ENCODE results near the gene NANOS3. TPM values are rescaled to one million over a fixed set of nuclear protein-coding genes. Genes with fewer than 3 reads are reported as not detected.

NANOS3 gene
- total and polyA plus RNA-seq, 9 of the 15 experiments (the other 6 are each of a cell fraction or from before 2014, with no cell fraction given) = not detected

GRCh38 chr19:13833330-13834243 lies 43.3 kb upstream of the NANOS3 start (continued):
- TF ChIP-seq, protein P1, sequence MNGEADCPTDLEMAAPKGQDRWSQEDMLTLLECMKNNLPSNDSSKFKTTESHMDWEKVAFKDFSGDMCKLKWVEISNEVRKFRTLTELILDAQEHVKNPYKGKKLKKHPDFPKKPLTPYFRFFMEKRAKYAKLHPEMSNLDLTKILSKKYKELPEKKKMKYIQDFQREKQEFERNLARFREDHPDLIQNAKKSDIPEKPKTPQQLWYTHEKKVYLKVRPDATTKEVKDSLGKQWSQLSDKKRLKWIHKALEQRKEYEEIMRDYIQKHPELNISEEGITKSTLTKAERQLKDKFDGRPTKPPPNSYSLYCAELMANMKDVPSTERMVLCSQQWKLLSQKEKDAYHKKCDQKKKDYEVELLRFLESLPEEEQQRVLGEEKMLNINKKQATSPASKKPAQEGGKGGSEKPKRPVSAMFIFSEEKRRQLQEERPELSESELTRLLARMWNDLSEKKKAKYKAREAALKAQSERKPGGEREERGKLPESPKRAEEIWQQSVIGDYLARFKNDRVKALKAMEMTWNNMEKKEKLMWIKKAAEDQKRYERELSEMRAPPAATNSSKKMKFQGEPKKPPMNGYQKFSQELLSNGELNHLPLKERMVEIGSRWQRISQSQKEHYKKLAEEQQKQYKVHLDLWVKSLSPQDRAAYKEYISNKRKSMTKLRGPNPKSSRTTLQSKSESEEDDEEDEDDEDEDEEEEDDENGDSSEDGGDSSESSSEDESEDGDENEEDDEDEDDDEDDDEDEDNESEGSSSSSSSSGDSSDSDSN (IDR thresholded peaks at IDR 0.05; ENCODE audit: borderline replicate concordance in 1 of 2, low read depth in 2 of 2, low read length in 2 of 2) = no peak
- TF ChIP-seq ZBTB49 (CRISPR knock-in tag; IDR thresholded peaks at IDR 0.05; ENCODE audit: borderline replicate concordance) (no peak), ATF1 (CRISPR knock-in tag; IDR thresholded peaks at IDR 0.05) (no peak), ATF1 (tag; IDR thresholded peaks at IDR 0.05) (peak; percentile 81), TEAD2 (tag; IDR thresholded peaks at IDR 0.05) (no peak), CHCHD3 (CRISPR knock-in tag; IDR thresholded peaks at IDR 0.05) (no peak), HNRNPLL (IDR thresholded peaks at IDR 0.05; ENCODE audit: low read depth, low read length, poor library complexity, severe bottlenecking) (peak; percentile 52), HNRNPH1 (optimal IDR thresholded peaks at IDR 0.05; ENCODE audit: low read depth, low read length) (no peak), POLR2G (IDR thresholded peaks at IDR 0.05; ENCODE audit: low read depth, low read length) (peak; percentile 77), ZBTB2 (IDR thresholded peaks at IDR 0.05) (0 out of 2 replicates have a peak, but pooled peaks have one; percentile 51), PYGO2 (tag; IDR thresholded peaks at IDR 0.05) (no peak), U2AF2 (optimal IDR thresholded peaks at IDR 0.05; ENCODE audit: low read depth, low read length) (no peak), RNF2 (IDR thresholded peaks at IDR 0.05) (no peak), HNRNPL (IDR thresholded peaks at IDR 0.05; ENCODE audit: low read depth, low read length) (0 out of 2 replicates have a peak, but pooled peaks have one; percentile 26), NCOR1 (IDR thresholded peaks at IDR 0.05) (no peak; the same call in 1 of the 2 replicates), ZNF696 (CRISPR knock-in tag; conservative IDR thresholded peaks at IDR 0.05) (no peak), CBX8 (IDR thresholded peaks at IDR 0.05; ENCODE audit: borderline replicate concordance, extremely low read depth, low read depth, low read length, poor library complexity, severe bottlenecking) (no peak), SREBF1 (IDR thresholded peaks at IDR 0.05; ENCODE audit: borderline replicate concordance, low read depth, low read length) (no peak), SMARCE1 (IDR thresholded peaks at IDR 0.05) (no peak), NCOA6 (IDR thresholded peaks at IDR 0.05) (no peak), PML (IDR thresholded peaks at IDR 0.05; ENCODE audit: low read length) (no peak)
